Measurements from ENCODE around the gene TXLNA.
A peak's percentile ranks its signal among the peaks of the same experiment; 100 is the strongest.

TXLNA gene

GRCh38 chr1:32215629-32216480, 36.4 kb downstream of the TXLNA start:
- peak; percentile 44 for DNase-seq

GRCh38 chr1:32216566-32216965, 37.1 kb downstream of the TXLNA start:
- no peak for DNase-seq

GRCh38 chr1:32219022-32219421, 39.5 kb downstream of the TXLNA start:
- DNase-seq, result peak; percentile 31

- DNase-seq, result no peak
These were observed 41.5 kb downstream of the TXLNA start for GRCh38 chr1:32220746-32221580.

GRCh38 chr1:32221581-32221979, 42.1 kb downstream of the TXLNA start:
- DNase-seq, result no peak

- DNase-seq, result peak; percentile 90
These were observed 42.7 kb downstream of the TXLNA start, which contains the start of the genes EIF3I and TMEM234 for GRCh38 chr1:32221980-32222755. EIF3I (plus strand) TSS chr1:32222407; CDS start chr1:32222442, 35 bp downstream. TMEM234 (minus strand) TSS chr1:32222353; CDS start chr1:32222322, 31 bp downstream.

- no peak for DNase-seq
These were observed 44.2 kb downstream of the TXLNA start for GRCh38 chr1:32223683-32224082.

DNA sequence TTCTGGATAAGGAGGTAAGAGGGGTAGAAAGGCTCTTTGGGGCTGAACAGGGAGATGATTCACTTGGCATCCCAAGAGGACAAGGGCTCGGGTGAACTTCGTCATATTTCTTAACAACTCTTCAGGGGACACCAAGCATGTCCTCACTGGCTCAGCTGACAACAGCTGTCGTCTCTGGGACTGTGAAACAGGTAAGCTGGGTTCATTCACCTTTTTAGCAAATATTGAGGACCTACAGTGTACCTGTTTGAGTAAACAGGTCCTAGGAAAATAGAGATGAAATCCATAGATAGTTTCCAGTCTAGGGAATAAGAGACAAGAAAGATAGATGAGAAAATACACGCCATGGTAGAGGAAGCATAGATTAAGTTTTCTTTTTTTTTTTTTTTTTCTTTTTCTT, 44.8 kb downstream of the TXLNA start:
- DNase-seq, result no peak

DNA sequence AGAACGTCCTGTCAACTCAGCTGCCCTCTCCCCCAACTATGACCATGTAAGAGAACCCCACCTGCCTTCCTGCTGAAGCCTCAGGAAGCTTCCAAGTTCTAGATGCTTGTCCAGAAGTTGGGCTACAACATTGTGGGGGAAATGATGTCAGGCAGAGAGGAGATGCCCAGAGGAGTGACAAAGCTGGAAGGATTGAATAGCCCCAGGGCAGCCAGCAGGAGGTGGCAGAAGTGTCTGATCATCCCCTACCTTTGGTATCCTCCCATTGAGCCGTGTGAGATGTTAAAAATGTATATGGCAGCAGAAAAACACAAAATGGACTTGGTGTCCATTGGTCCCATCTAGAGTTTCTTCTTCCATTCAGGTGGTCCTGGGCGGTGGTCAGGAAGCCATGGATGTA, 49.3 kb downstream of the TXLNA start:
- DNase-seq, result no peak

GRCh38 chr1:32231843-32232432, 52.5 kb downstream of the TXLNA start:
- DNase-seq, result no peak

- no peak for DNase-seq
These were observed 53.3 kb downstream of the TXLNA start for GRCh38 chr1:32232558-32233304.

DNA sequence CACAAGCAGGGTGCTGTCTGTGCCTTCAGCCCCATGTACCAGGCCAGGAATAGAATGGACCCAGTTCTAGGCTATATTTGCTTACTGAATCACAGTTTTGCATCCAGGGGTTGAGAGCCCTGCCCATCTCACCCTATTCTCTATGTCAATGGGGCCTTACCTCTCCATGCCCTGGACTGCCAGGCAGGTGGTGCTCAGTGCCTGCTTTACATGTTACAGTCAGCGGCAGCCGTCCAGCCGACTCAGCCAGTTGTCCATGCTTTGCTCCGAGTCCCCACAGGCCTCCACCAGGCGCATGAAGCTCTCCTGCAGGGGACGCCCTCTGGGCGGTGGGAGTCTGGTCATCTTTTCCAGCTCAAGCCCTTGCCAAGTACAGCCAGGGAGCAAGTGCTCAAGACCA, 55.3 kb downstream of the TXLNA start:
- no peak for DNase-seq

DNA sequence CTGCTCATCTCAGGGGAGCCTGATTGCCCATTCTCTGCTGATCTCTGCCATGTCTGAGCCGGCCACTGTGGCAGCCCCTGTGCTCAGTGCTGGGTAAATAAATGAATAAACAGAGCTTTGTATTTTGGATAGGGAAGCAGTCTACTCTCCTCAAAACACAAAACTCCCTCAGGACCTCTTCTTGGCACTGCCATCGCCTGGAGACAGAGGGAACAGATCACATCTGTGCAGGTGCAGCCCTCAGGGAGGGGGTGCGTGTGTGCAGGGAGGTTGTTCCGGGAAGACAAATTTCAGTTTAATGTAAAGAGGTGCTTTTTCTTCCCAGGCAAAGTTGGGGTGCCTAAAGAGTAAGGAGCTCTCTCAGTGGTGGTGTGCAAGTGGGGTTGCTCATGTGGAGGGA, 59.9 kb downstream of the TXLNA start:
- no peak for DNase-seq

GRCh38 chr1:32239790-32240139, 60.3 kb downstream of the TXLNA start:
- DNase-seq, result no peak

DNA sequence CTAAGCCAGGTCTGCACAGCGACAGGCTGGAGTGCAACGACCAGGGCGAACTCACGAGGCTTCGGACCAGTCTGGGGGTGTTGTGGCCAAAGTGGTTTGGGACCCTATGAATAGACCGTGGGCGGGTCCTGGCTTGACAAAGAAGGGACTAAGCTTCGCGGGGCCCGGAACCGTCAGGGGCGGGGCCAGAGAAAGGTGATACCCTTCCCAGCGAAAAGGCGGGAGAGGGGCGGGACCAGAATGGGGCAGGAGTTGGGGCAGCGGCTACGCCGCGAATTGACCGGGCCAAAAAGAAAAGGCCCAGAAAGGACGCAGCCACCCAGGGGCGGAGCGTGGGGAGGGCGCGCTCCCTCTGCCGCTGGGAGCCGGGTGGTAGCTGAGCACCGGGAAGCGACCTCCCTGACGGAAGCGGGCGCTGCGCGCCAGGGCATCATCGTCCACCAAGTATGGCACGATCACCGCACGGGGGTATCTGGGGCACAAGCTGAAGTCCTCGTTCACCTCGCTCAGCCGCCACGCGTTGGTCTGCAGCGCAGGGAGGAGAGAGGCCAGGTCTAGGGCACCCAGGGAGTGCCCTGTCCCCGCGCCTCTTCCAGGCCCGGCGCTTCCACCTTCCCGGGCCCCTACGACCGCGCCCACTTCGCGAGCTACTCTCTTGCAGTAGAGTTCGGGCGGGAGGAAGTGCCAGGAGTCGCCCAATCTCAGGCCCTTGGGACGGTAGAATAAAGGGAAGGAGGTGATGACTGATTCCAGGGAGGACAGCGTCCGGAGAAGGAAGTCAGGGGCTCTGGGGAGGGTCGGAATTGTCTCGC, 60.9 kb downstream of the TXLNA start:
- DNase-seq, result peak; percentile 48

GRCh38 chr1:32241001-32241763, 61.7 kb downstream of the TXLNA start:
- peak; percentile 52 for DNase-seq

GRCh38 chr1:32242341-32242851, 62.9 kb downstream of the TXLNA start:
- peak; percentile 40 for DNase-seq

GRCh38 chr1:32246888-32247273, 67.4 kb downstream of the TXLNA start, which contains the start of gene FAM167B:
FAM167B (plus strand) TSS chr1:32247222; CDS start chr1:32247422, 200 bp downstream.
- DNase-seq, result peak; percentile 67

DNA sequence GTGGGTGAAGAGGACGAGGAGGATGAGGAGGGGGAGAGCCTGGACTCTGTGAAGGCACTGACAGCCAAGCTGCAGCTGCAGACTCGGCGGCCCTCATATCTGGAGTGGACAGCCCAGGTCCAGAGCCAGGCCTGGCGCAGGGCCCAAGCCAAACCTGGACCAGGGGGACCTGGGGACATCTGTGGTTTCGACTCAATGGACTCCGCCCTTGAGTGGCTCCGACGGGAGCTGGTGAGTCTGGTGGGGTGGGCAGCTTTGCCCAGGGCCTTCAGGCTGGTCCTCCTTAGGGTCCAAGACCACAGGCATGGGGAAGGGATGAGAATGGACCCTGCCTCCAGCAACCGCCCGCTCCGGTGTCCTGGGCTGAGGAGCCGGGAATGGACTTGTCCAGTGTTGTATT, 68.0 kb downstream of the TXLNA start:
- DNase-seq, result no peak

Data from HCEC 1CT (cell line).